GM12872 (cell line): Measurements from ENCODE around the gene PAPSS1.

Experiments used
- TF ChIP-seq, protein P1 (sequence below): IDR thresholded peaks from 3 replicates; pipeline ENCODE4 v1.5.1; 2011; ENCODE audit warnings: low read depth, mild to moderate bottlenecking, low read length, moderate library complexity; ENCODE audit not compliant: insufficient read depth

PAPSS1 gene

DNA sequence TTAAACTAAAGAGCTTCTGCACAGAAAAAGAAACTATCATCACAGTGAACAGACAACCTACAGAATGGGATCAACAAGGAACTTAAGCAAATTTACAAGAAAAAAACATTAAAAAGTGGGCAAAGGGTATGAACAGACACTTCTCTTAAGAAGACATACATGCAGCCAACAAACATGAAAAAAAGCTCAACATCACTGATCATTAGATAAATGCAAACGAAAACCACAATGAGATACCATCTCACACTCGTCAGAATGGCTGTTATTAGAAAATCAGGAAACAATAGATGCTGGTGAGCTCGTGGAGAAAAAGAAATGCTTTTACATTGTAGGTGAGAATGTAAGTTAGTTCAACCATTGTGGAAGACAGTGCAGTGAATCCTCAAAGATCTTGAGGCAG is 27.8 kb downstream of the PAPSS1 start:
- TF ChIP-seq, protein P1, sequence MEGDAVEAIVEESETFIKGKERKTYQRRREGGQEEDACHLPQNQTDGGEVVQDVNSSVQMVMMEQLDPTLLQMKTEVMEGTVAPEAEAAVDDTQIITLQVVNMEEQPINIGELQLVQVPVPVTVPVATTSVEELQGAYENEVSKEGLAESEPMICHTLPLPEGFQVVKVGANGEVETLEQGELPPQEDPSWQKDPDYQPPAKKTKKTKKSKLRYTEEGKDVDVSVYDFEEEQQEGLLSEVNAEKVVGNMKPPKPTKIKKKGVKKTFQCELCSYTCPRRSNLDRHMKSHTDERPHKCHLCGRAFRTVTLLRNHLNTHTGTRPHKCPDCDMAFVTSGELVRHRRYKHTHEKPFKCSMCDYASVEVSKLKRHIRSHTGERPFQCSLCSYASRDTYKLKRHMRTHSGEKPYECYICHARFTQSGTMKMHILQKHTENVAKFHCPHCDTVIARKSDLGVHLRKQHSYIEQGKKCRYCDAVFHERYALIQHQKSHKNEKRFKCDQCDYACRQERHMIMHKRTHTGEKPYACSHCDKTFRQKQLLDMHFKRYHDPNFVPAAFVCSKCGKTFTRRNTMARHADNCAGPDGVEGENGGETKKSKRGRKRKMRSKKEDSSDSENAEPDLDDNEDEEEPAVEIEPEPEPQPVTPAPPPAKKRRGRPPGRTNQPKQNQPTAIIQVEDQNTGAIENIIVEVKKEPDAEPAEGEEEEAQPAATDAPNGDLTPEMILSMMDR = no peak

DNA sequence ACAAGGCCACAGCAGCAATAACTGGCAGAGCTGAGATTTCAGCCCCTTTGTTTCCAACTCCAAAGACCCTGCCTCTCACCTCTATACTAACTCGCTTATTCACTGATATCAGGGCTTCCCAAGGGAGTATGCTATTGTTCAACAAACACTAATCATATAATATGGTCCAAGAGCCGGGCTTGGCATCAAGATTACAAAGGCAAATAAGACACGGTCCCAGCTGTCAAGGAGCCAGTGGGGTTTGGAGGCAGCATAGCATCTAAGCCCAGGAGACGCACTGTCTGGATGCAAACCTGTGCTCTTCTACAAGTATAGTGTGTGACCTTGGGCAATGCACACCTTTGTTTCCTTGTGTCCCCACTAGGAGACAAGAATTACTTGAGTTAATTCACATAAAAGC is 28.7 kb downstream of the PAPSS1 start:
- TF ChIP-seq, protein P1 = no peak

DNA sequence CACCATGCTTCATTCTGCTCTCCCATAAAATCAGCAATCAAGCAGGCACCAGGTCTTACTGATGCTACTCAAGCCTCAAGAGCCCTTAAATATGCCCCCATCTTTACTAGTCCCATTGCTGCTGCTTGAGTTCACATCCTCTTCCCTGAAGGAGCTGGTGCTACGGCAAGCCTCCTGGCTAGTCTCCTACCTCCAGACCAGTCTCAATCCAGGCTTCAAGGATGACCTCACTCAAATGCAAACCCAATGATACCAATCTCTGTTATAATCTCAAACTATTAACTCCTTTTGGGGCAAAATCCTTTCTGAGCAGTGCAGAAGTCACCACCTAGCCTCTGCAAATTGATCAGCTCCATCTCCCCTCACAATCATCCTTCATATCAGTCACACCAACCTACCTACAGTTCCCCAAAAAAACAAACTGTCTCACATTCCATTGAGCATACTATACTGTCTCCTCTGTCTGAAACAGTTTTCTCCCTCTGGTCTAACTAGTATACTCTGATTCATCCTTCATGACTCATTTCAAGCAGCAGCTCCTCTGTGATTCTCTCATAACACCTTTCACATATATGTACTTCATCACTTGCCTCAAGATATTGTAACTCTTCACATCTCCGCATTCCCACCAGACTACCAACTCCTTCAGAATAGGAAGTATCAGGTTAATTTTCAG is 30.0 kb downstream of the PAPSS1 start:
- TF ChIP-seq, protein P1 = no peak

DNA sequence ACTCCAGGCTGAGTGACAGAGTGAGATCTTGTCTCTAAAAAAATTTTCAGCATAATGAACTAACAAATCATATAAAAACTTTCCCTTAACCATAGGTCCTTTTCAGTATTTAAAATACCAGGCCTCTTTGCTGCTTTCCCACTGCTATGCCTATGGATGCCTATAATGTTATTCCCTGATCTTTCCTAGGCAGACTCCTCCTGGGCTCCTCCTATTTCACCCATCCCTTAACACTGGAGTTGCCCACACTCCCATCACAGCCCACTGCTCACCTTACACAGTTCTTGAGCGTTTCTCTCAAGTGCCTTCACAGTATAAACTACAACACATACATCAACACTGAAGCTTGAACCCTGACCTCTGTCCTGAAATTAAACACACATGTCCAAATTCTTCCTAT is 31.6 kb downstream of the PAPSS1 start:
- TF ChIP-seq, protein P1 = no peak

DNA sequence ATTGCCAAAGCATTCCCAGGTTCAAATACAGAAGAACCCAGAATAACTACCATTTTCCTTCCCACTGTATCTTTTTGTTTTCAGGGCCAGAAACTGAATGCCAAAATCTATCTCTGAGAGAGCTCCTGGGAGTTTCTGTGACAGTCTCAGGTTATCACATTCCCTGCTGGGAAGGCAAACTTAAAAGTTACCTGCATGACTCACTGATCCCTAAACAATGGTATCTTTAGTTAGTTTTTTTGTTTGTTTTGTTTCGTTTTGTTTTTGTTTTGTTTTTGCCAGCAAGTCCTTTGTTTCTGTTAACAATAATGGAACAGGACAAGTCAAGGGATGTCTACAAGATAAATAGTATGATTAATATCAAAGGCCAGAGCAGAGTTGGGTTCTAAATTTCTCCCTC is 34.3 kb downstream of the PAPSS1 start:
- TF ChIP-seq, protein P1 = no peak

DNA sequence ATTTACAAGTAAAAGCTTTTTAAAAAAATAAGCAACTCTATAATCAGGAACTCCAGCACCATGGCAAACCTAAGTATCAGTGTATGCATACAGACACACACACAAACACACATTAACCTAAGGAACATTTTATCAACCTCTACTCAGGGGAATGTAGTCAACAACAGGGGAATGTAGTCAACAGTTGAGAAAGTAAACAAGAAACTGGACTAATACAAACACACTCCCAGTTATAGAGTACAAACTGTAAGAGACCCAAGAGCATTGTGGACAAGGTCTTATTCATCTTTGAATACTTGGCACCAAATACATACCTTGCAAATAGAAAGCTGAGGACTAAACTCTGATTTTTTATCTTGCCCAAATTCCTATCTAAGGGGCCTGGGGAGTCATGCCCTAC is 36.2 kb downstream of the PAPSS1 start:
- TF ChIP-seq, protein P1 = no peak

DNA sequence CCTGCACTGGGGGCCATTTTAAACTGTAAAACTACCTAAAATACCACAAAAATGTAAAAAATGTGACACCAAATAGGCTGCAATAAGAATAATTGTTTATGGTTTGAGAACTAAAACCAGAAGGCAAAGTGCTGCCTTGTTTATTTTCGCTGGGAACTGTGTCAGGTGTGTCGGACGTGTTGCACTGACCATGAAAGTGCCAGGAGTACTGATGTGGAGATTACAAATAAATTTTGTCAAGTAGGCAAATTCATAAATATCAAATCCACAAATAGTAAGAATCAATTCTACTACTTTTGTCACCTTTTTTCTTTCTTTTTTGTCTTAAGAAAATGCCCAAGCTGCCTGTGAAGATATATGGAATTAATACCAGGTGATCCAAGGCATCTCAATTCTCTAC is 37.7 kb downstream of the PAPSS1 start:
- TF ChIP-seq, protein P1 = no peak
